ENCODE results near the gene LRP1B.

- no peak for TF ChIP-seq POLR2A (IDR thresholded peaks at IDR 0.05; ENCODE audit: low read depth, low read length)
- no peak for TF ChIP-seq POLR2AphosphoS5 (IDR thresholded peaks at IDR 0.05; ENCODE audit: low read depth, low read length)
- no peak for TF ChIP-seq TAF1 (IDR thresholded peaks at IDR 0.05; ENCODE audit: borderline replicate concordance, low read depth, low read length)
Observed at GRCh38 chr2:141063406-141063805, 1067.4 kb downstream of the LRP1B start.
